Fibroblast of skin of back (primary cell): ENCODE data around the gene GSK3B.

Source experiments
- DNase-seq: peaks from one replicate; pipeline ENCODE4 v3.0.0-alpha.2; 2013

GSK3B gene

GRCh38 chr3:119871571-119871970, 222.7 kb downstream of the GSK3B start:
- DNase-seq: no peak

DNA sequence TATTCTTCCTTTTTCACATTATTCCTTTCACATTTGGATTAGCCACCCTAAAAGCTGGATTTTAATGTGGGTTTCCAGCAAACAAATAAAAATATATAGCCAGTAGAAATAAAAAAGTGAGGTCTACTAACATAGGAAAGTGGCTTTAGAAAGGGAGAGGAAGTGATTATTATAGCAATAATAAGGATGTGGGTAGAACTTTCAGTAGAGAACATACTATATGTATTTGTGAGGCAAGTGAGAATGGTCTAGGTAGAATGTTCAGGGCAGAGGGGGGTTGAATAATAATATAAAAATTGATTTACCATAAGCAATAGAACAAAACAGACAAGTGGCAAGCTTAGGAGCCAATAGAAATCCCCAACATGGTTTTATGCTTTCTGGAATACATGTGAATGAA, 223.7 kb downstream of the GSK3B start:
- no peak for DNase-seq

GRCh38 chr3:119864476-119864875, 229.8 kb downstream of the GSK3B start:
- no peak for DNase-seq

DNA sequence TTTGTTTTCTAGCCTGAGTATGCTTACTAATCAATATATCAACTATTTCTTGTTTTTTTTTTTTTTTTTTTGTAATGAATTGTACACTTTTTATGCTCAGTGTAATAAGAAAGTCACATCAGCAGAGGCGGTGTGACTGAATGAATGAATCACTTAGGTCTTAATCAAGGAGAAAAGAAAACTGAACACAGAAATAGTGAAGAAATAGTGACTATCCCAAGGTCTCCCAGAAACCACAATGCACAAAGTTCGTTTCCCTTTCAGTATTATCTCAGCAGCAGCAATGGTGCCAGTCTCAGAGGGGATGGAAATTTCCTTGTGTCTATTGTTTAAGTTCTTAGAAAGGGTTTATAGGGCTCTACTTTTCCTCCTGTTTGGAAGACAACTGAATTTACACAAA, 231.6 kb downstream of the GSK3B start:
- no peak for DNase-seq

DNA sequence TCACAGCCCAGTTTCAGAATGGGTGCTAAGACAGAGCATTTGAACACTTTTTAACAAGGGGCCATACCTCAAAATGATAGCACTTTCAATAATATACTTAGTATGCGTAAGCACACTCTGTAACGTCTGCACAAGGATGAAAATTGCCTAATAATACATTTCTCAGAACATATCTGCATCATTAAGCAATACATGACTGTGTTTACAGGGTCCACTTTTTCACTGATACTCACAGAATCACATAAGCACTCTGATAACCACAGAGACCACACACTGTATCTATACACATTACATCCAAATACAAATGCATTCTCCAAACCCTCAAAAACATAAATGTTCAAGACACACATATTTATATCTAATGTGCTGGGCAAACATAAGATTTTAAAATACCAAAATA, 232.6 kb downstream of the GSK3B start:
- no peak for DNase-seq

DNA sequence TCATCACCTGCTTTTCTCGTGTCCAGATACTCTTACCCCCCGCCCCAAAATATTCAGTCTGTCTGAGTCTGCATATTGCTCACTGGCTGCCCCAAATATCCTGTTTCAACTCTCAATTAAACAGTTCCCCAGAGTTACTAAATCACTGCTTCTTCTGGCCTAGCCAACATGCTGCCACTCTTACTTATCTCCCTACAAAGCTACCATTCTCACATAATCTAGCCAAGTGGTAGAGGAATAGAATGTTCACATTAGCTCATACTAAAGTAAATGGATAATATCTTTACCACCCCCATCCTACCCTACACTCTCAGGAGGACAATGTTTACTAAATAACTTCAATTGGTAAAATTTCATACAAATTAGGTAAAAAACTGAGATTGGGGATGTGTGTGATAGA, 234.5 kb downstream of the GSK3B start:
- DNase-seq: no peak

- no peak for DNase-seq
These were observed 235.3 kb downstream of the GSK3B start for GRCh38 chr3:119858957-119859356.

- no peak for DNase-seq
These were observed 237.6 kb downstream of the GSK3B start for GRCh38 chr3:119856695-119857094.

DNA sequence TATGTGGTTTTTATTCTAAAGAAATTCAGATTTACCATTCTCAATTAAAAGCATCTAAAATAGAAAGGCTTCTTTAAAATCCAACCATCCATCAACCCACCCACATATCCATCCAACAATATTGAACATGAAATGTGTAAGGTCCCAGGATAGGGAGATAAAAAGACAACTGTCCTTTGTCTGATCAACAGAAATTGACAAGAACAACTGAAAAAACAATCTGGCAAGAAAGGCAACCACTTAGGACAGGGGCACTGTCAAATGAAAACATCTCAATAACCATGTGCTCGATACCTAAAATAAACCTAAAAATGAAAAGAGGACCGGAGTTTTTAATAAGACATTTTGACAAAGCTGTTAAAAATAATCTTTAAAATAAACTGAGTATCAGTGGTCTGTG, 245.1 kb downstream of the GSK3B start:
- DNase-seq: no peak

- peak; percentile 14 for DNase-seq
These were observed 252.3 kb downstream of the GSK3B start for GRCh38 chr3:119841808-119842471.

GRCh38 chr3:119835556-119835955, 258.7 kb downstream of the GSK3B start:
- no peak for DNase-seq

DNA sequence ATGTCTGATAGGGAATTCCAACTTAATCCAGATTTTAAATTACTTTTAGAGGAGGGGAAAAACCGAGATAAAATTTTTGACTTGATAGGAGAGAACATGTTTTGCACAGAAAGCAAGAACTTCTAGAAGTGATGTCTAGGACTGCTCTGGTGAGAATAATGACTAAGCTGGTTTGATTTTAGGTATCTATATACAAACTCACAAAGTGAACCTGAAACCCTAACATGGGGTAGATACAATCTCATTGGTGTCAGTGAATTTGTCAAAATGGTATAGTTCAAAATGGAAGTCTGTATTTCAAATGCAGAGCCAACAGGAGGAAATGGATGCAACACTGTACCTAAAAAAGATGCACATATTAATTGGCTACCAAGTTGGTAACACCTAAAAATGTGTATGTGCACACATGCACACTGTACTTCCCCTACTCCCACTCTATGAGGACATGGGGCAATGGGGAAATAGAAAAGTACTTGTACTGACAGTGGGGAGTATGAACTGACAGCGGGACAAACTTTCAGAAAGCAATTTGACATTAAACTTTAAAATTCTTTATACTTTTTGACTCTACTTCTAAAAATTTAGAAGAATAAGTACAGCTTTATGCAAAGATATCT, 259.4 kb downstream of the GSK3B start:
- no peak for DNase-seq

DNA sequence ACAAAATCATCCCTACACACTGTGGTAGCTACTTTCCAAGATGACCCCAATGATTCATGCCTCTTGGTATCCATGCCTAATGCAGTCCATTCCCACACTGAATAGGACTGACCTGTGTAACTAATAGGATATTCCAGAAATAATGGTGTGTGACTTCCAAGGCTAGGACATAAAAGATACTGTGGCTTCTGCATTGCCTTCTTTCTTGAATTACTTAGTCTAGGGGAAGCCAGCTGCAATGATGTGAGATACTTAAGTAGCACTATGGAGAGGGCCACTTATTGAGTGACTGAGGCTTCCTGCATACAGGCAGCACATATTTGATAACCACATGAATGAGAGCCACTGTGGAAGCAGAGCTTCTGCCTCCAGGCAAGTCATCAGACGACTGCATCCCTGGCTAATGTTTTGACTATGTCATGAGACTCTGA, 262.3 kb downstream of the GSK3B start:
- peak; percentile 83 for DNase-seq

- DNase-seq: no peak
These were observed 263.2 kb downstream of the GSK3B start for GRCh38 chr3:119831022-119831421.

GRCh38 chr3:119829420-119829819, 264.8 kb downstream of the GSK3B start:
- DNase-seq: no peak

GRCh38 chr3:119826711-119827608, 267.3 kb downstream of the GSK3B start:
- peak; percentile 40 for DNase-seq

DNA sequence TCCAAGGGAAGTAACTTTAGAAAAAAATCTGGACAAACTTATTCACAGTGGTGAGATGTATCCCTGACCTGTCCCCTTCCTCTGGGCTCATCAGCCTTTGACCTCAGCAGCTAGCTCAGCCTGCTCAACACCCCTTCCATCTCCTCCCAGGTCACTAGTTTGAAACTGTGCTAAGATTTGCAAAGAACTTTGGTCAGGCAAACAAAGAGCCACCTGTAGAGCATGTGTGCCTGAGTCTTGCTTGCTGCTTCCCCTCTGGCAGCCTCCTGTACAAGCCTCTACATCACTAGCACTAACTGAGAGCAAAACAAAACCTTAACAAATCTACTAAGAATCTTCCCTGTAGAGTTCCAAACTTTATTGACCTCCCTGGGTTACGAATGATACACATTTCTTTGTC, 268.4 kb downstream of the GSK3B start:
- no peak for DNase-seq

GRCh38 chr3:119819806-119820205, 274.4 kb downstream of the GSK3B start:
- DNase-seq: peak; percentile 18

GRCh38 chr3:119818937-119819336, 275.3 kb downstream of the GSK3B start:
- no peak for DNase-seq

DNA sequence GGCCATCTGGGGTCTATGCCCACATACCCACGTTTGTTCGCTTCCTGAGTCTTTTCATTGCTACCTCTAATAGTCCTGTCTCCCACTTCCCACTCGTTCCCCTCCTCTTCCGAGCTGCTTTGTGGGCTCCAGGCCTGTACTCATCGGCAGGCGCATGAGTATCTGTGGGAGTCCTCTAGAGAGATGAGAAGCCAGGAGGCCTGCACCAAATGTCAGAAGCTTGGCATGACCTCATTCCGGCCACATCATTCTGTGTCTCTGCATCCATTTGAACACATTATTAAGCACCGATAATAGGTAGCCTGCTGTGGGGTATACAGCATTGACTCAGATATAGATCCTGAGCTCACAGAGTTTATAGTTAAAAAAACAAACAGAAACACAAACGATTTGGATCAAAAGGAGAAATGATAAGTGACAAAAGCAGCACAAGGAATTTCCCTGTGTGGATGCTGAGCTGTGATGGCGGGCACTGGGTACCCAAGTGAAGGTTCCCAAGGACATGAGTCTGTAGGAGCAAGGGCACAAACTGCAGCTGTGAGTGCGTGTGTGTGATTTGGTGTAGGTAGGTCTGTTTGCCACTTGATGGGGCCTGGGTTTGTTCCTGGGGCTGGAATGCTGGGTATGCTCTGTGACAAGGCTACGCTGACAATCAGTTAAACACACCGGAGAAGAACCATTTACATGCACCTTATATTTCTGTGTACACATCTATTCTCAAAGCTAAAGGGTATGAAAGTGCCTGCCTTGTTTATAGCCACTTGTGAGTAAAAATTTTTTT, 276.5 kb downstream of the GSK3B start:
- no peak for DNase-seq

DNA sequence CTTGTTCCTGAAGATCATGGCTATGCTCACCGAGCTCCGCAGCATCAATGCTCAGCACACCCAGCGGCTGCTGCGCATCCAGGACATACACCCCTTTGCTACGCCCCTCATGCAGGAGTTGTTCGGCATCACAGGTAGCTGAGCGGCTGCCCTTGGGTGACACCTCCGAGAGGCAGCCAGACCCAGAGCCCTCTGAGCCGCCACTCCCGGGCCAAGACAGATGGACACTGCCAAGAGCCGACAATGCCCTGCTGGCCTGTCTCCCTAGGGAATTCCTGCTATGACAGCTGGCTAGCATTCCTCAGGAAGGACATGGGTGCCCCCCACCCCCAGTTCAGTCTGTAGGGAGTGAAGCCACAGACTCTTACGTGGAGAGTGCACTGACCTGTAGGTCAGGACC, 277.2 kb downstream of the GSK3B start:
- no peak for DNase-seq

DNA sequence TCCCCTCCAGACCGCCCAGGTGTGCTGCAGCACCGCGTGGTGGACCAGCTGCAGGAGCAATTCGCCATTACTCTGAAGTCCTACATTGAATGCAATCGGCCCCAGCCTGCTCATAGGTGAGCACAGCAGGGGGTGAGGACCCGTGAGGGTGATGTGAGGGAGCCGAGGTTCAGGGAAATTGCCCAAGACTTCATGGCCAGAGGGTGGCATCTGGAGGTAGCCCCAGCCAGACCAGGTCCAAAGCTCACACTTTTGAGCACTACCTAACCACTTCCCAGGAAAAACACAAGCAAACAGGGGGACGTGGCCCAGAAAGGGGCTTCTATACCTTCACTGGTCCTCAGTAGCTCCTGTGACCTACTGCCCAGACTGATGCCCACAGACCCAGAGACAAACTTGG, 278.5 kb downstream of the GSK3B start:
- no peak for DNase-seq
